ENCODE results near the gene DLGAP1.

Gene DLGAP1

DNA sequence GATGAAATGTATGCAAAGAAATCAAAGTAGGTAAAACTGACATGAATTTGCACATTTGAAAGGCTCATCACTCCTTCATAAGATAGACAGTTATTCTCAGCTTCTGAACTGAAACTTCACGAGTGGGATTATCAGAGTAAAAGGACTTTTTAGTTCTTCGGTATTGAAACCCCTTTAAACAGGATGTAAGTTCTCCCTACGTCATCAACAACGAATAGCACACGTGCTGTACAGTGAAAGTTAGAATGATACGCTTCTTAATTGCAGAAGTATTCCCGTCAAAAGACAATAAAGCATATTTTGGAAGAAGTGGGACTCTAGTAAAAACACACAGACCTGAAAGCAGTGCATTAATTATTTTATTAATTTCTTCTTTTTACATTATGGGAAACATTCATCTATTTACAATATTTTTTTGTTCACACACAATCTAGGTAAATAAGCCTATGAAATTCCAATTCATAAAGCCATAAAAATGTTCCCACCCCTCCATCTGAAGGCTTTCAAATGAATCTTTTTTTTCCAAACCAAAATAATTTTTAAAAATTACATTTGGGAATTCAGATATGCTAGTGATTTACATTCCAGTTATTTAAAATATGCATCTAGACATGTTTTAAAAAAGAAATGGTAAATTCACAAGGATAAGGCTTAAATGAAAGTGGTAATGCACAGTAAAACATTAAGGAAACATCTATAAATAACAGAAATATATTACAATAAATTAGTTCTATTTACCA lies 959.2 kb downstream of the DLGAP1 start:
- TF ChIP-seq, protein P1, sequence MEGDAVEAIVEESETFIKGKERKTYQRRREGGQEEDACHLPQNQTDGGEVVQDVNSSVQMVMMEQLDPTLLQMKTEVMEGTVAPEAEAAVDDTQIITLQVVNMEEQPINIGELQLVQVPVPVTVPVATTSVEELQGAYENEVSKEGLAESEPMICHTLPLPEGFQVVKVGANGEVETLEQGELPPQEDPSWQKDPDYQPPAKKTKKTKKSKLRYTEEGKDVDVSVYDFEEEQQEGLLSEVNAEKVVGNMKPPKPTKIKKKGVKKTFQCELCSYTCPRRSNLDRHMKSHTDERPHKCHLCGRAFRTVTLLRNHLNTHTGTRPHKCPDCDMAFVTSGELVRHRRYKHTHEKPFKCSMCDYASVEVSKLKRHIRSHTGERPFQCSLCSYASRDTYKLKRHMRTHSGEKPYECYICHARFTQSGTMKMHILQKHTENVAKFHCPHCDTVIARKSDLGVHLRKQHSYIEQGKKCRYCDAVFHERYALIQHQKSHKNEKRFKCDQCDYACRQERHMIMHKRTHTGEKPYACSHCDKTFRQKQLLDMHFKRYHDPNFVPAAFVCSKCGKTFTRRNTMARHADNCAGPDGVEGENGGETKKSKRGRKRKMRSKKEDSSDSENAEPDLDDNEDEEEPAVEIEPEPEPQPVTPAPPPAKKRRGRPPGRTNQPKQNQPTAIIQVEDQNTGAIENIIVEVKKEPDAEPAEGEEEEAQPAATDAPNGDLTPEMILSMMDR (IDR thresholded peaks at IDR 0.05; ENCODE audit: low read depth, low read length), result no peak
- DNase-seq (ENCODE audit: low read depth in 2 of 2), result no peak
- H3K4me3 ChIP-seq (replicated peaks in 1 of 2; ENCODE audit: low read depth in 2 of 2, low read length in 2 of 2), result no peak overlapping the region

DNA sequence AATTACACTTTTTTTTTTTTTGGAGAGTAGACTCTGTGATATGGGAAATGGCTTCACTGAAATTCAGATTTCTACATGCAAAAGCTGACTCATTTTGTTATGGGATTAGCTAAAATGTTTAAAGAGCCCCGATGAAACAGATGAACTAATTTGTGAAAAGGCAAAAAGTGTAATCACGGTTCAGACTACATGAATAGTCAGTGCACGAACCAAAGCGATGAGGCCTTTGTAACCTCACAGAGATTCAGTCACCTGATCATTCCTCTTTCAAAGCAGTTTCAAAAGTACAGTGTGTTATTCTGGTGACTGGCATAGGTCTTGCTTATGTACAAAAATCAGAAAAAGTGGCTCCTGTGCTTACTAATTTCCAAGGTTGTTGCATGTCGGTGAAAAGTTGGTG lies 960.5 kb downstream of the DLGAP1 start:
- no peak overlapping the region for H3K4me3 ChIP-seq (replicated peaks in 1 of 2; ENCODE audit: low read depth in 2 of 2, low read length in 2 of 2)
- TF ChIP-seq, protein P1 (IDR thresholded peaks at IDR 0.05; ENCODE audit: low read depth, low read length), result no peak
- DNase-seq (ENCODE audit: low read depth in 2 of 2), result no peak

DNA sequence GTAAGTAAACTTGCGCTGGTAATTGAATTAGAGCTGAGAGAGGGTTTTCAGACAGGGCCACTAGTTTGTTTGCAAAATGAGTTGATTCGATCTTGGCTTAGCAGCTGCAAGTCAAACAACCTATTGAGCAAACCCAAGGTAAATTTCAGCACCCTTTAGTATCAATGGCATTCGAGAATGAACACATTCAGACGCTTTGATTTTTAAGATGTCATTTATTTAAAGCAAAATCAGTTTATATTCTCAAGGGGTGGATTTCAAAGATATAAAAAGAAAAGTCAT lies 960.9 kb downstream of the DLGAP1 start:
- DNase-seq (ENCODE audit: low read depth in 2 of 2), result no peak
- H3K4me3 ChIP-seq (replicated peaks in 1 of 2; ENCODE audit: low read depth in 2 of 2, low read length in 2 of 2), result no peak overlapping the region
- TF ChIP-seq, protein P1 (IDR thresholded peaks at IDR 0.05; ENCODE audit: low read depth, low read length), result no peak

DNA sequence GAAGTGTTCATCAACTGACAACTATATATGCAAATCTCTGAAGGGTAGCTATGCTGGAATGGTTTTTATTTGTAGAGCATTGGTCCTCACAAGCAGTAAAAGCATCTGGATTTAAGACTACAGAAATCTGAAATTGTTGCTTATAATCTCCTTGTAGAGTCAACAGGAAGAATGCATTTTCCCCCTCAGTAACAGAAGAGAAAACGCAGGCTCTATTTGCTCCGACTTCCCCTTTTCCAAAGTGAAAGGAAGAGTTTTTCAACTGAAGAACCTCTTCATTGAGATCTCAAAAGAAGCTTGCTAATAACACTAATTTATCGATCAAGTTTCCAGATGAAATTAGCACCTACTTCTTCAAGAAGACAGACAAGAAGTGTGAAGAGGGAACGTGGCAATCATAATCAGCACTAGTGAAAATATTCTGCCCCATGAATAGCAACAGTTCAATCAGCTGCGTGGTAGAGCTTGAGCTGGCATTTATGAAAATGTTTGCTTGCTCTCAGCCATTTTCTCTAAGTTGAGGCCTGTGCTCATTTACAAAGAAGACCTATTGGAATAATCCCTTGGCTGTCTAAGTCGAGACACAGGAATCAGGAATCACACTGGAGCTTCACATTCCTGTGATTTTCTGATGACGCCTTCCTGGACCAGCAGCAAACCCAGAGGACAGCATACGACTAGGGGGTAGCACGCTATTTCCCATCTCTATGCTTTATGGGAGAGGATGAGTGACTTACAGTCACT lies 961.4 kb downstream of the DLGAP1 start:
- H3K4me3 ChIP-seq (replicated peaks in 1 of 2; ENCODE audit: low read depth in 2 of 2, low read length in 2 of 2), result no peak overlapping the region
- DNase-seq (ENCODE audit: low read depth in 2 of 2), result no peak
- TF ChIP-seq, protein P1 (IDR thresholded peaks at IDR 0.05; ENCODE audit: low read depth, low read length), result no peak

DNA sequence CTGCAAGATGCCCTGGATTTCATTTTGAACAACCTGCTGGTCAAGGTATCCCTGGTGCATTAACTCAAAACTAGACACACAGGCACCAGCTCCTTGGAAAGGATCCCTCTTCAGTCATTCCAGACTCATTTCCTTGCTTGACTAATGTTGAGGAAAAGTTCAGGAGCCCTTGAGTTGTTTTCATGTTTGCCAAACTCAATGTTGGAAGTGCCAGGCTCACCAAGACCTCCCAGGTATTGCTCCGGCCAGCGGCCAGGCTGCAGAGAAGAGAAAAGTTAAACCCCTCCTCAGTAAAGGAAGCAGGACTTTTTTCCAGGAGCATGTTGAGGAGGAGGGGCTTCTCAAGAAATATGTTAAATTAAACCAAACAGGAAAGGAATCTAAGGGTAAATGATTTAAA lies 962.4 kb downstream of the DLGAP1 start:
- TF ChIP-seq, protein P1 (IDR thresholded peaks at IDR 0.05; ENCODE audit: low read depth, low read length), result no peak
- DNase-seq (ENCODE audit: low read depth in 2 of 2), result no peak
- H3K4me3 ChIP-seq (replicated peaks in 1 of 2; ENCODE audit: low read depth in 2 of 2, low read length in 2 of 2), result no peak overlapping the region

DNA sequence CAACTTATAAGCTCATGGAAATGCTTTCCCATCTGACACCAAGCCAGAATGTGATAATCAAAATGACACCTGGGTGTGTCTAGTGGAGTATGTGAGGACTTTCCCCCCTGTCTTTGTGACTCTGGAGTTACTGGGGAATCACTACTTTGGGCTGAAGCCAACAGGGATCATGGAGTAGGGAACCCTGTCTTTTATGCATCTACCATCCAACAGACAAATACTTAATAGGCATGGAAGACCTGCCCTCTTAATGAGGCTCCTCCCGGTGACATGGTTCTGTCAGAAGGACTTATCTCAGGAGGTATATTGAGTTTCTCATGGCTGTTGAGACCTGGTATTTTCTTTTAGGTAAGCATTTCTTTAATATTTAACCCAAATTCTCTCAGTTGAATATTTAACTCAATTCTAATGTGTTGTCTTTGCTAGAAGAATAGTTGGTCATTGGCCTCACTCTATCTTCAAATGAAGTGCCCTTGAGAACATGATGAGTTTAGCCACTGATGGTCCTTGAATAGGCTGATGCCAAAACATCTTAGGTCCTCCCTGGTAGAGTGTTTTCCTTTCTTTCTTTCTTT lies 963.0 kb downstream of the DLGAP1 start:
- DNase-seq (ENCODE audit: low read depth in 2 of 2), result no peak
- TF ChIP-seq, protein P1 (IDR thresholded peaks at IDR 0.05; ENCODE audit: low read depth, low read length), result no peak
- no peak overlapping the region for H3K4me3 ChIP-seq (replicated peaks in 1 of 2; ENCODE audit: low read depth in 2 of 2, low read length in 2 of 2)
